GM12801 (cell line): Measurements from ENCODE around the gene TSEN34.

ENCODE experiments used
- CTCF ChIP-seq: IDR thresholded peaks from one replicate; pipeline ENCODE4 v1.5.1; 2011; ENCODE audit warnings: control low read depth; ENCODE audit not compliant: insufficient read length; ENCODE audit errors: extremely low read depth

Gene TSEN34

DNA sequence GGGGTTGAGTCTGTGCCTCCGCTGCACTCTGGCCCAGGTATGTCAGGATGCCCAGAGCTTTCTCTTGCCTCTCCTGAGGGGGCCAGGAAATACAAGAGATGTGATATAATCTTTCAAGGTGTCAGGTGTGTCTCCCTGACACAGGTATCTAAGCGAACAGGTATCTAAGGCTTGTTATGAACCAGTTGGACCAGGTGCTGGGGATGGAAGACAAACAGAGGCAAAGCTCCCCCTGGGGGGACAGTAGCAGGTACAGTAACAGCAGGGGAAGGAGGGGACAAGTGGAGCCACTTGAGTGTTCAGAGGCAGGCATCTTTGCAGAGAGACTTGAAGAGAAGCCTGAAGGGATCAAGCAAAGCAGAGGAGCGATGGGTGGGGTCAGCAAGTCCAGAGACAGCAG, 34.2 kb upstream of the TSEN34 start:
- TF ChIP-seq CTCF, result no peak

GRCh38 chr19:54158812-54159351, 32.2 kb upstream of the TSEN34 start:
- TF ChIP-seq CTCF, result no peak

GRCh38 chr19:54159352-54160181, 31.5 kb upstream of the TSEN34 start, which contains the start of gene LENG1:
Gene LENG1 (minus strand): TSS chr19:54159721. CDS start chr19:54159695, 26 bp downstream.
- no peak for TF ChIP-seq CTCF

DNA sequence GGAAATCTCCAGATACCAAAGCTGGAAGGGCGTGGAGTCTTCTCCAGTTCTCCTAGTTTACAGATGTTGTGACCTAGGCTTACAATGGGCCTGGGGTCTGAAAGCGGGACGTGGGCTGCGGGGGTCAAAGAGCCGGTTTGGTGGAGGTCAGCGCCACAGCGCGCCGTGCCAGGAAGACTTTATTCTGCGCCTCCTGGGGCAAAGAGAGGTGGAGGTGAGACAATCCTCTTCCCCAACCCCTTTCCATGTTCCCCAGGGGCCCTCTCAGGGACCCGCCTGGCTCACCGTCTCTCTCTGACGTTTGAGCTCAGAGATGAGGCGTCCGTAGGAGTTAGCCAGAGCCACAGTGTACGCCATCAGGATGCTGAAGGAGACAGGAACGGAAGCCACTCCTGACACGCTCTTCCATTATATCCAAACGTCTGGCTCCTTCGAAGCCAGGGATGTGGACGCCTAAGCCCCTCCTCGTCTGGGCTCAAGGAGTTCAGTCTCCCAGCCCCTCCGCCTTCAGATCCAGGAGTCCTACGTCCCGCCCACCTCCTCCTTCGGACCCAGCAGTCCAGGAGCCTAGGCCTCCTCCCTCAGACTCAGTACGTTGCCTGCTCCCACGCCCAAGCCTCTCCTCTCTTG, 30.8 kb upstream of the TSEN34 start:
- TF ChIP-seq CTCF, result no peak

DNA sequence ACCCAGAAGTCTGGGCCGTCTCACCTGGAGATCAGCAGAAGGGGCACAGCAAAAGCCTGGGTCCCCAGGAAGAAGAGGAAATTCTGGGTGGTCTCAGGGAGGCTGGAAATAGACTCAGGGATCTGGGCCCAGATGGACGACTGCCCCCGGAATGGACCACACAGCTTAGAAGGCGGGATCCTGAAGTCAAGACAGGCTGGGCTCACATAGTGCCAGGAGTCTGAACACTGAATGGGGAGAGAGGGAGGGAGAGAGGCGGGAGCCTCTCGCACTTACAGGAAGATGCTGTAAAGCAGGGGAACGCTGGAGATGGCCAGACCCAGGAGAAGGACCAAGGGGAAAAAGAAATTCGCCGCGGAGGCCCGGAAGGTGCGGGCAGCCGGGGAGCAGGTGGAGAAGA, 30.3 kb upstream of the TSEN34 start:
- no peak for TF ChIP-seq CTCF

- TF ChIP-seq CTCF, result no peak
These were observed 28.8 kb upstream of the TSEN34 start for GRCh38 chr19:54162241-54162805.

- TF ChIP-seq CTCF, result no peak
These were observed 28.2 kb upstream of the TSEN34 start for GRCh38 chr19:54162884-54163283.
